GM12874 (cell line): ENCODE results near the gene PLEKHG1.

ENCODE experiments used
- CTCF ChIP-seq: IDR thresholded peaks from 2 replicates; pipeline ENCODE4 v1.5.1; 2011; ENCODE audit warnings: low read depth, mild to moderate bottlenecking, control low read depth, low read length, moderate library complexity; ENCODE audit not compliant: insufficient read depth

The PLEKHG1 gene

GRCh38 chr6:150567380-150567779 lies 32.3 kb upstream of the PLEKHG1 start:
- no peak for TF ChIP-seq CTCF

GRCh38 chr6:150567823-150568383 lies 31.8 kb upstream of the PLEKHG1 start:
- TF ChIP-seq CTCF = no peak

DNA sequence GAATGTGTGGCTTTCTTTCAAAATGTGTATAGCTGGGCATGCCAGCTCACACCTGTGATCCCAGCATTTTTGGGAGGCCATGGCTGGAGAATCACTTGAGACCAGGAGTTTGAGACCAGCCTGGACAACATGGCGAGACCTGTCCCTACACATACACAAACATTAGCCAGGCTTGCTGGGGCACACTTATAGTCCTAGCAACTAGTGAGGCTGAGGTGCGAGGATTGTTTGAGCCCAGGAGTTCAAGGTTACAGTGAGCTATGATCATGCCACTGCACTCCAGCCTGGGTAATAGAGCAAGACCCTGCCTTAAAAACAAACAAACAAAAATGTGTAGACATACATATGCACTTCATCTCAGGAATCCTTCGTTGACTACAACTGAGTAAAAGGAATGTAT lies 31.1 kb upstream of the PLEKHG1 start:
- no peak for TF ChIP-seq CTCF

GRCh38 chr6:150569161-150569560 lies 30.5 kb upstream of the PLEKHG1 start:
- no peak for TF ChIP-seq CTCF

DNA sequence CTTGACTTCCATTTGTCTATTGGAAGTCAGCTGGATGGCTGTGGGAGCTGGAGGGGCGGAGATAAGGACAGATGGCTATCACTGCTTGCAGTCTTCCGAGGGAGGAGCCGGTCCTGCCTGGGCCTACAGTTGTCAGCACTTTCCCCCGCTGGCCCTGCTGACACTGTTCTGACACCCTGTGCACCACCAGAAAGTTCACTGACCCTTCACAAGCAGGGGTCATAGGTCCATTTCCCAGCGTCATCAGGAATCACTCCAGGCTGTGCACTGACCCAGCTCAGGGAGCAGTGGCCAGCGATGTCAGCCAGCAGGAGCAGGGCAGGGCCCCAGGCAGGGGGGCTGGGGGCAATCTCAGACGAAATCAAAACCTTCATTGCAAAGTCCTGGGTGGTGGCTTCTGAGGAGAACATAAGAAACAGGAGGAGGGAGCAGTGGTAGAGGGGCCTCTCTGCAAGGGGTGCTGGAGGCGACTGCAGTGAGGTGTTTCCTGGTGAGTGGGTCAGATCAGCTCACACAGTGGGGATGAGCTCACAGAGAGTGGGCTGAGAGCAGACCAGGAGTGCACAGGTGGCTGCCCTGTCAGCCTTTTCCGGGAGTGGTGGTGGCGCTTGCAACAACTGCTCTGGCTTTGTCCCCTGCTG lies 26.5 kb upstream of the PLEKHG1 start:
- no peak for TF ChIP-seq CTCF

- TF ChIP-seq CTCF = no peak
Observed at GRCh38 chr6:150575836-150576235, 23.8 kb upstream of the PLEKHG1 start.

DNA sequence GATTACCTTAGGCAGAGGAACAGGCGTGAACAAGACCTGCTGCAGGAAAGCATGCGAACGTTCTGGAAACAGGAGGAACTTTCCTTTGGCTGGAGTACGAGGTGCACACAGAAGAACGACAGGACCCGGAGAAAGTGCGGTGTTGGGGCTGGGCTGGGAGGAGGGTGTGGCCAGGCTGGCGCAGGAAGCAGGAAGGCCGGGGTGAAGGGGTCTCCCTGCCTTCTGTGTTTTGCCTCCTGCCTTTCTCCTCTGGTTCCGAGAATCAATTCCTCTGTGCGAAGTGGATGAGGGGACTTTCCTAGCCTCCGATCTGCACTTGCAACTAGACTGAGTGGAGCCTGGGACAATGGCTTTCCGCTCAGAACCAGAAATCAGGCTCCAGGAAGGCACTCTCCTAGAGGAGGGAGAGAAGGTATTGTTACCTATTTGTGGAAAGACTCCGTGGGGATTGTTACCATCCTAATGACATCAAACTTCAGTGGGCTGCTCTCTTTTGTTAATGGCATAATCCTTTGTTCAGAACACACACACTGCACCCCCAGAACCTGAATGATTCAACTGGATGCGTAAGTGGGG lies 22.9 kb upstream of the PLEKHG1 start:
- no peak for TF ChIP-seq CTCF
